SK-N-MC (cell line): ENCODE results near the gene TASP1.

Experiments
- DNase-seq: peaks from one replicate; pipeline ENCODE4 v3.0.0-alpha.2; 2011; ENCODE audit warnings: low read depth, low spot score
- H3K27ac ChIP-seq: fragments of 200-600 bp; sonication (generic); 2 replicates; pipeline ENCODE4 v1.5.1; 2016; ENCODE audit warnings: mixed run types
- H3K36me3 ChIP-seq: fragments of 200-600 bp; sonication (generic); 2 replicates; pipeline ENCODE4 v1.6.1; 2017; ENCODE audit warnings: antibody characterized with exemption, low read length, mixed read lengths; ENCODE audit not compliant: insufficient read depth
- H3K4me3 ChIP-seq: fragments of 200-600 bp; sonication (generic); 2 replicates; pipeline ENCODE4 v1.5.1; 2016
- H3K9ac ChIP-seq: fragments of 200-600 bp; sonication (generic); 2 replicates; pipeline ENCODE4 v1.8.0; 2017; ENCODE audit warnings: mixed run types, mixed read lengths; ENCODE audit not compliant: insufficient read length
- H3K9me3 ChIP-seq: fragments of 200-600 bp; sonication (generic); 2 replicates; pipeline ENCODE4 v1.6.1; 2017; ENCODE audit warnings: low read depth, mild to moderate bottlenecking, antibody characterized with exemption, low read length, moderate library complexity, mixed read lengths
- EZH2 ChIP-seq: fragments of 200-600 bp; sonication (generic); IDR thresholded peaks from one replicate; pipeline ENCODE4 v1.6.1; 2017; ENCODE audit warnings: antibody characterized with exemption
- FOXP2 ChIP-seq: optimal IDR thresholded peaks from 2 replicates; pipeline ENCODE3; 2011; ENCODE audit warnings: mild to moderate bottlenecking, moderate library complexity; ENCODE audit not compliant: insufficient read depth; ENCODE audit errors: extremely low read length, control extremely low read depth
- POLR2AphosphoS5 ChIP-seq: IDR thresholded peaks from 2 replicates; pipeline ENCODE4 v1.6.1; 2012; ENCODE audit warnings: mild to moderate bottlenecking, low read depth, low read length, borderline replicate concordance

Gene TASP1

DNA sequence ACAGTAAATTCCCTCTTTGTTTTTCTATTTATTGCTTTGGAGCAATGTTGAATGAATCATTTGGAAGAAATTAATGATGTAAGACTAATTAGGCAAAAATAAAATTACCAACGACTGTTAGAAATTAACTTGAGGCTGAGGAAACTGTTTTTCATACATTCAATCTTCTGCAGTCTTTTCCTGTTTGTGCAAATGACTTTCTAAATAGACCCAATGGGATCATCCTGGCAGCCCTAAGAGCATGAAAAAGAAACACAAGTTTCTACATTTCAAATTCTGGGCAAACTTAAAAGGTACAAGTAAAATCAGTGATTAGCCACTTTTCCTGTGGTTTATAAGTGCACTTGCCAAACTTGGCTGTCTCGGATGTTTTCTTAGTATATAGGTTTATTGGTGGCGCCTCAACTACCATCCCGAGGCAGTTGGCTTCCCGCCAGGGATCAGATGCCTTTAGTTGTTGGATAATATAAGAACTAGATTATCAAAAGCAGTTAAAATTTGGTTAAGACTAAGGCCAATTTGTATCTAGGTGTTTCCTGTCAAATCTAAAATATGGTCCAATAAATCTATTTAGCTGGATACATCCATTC is 236.5 kb downstream of the TASP1 start:
- no peak for TF ChIP-seq FOXP2
- peak; percentile 61; the same call in 1 of the 2 replicates for TF ChIP-seq POLR2AphosphoS5
- TF ChIP-seq EZH2, result no peak
- H3K36me3 ChIP-seq, result no peaks in the 10 kb centered on the region
- H3K27ac ChIP-seq, result no peak overlapping the region
- DNase-seq, result peak; percentile 87
- H3K4me3 ChIP-seq, result 0 out of 2 replicates have a peak overlapping the region, but pooled peaks have one; percentile 16
- H3K9me3 ChIP-seq, result no peaks in the 10 kb centered on the region
- no peak overlapping the region for H3K9ac ChIP-seq

DNA sequence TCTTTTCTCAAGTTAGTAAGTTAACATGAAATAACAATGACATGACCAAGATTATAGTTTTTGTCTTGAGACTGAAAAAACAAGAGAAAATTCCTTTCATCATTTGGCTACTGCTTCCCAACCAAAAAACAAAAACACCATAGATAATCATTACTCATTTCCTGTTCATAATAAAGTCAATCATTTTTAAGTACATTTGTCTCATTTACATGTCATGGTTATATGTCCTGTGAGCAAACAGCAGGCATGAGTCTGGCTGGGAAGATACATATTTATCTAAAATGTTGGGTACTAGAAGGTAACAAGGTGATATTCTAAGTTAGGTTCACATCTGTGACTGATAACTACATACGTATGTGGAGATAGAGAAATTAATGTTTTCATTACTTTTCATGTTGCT is 237.1 kb downstream of the TASP1 start:
- H3K27ac ChIP-seq, result no peak overlapping the region
- DNase-seq, result no peak
- no peak overlapping the region for H3K4me3 ChIP-seq
- H3K9me3 ChIP-seq, result no peaks in the 10 kb centered on the region
- H3K9ac ChIP-seq, result no peak overlapping the region
- TF ChIP-seq EZH2 (no peak), POLR2AphosphoS5 (no peak), FOXP2 (no peak)
- no peaks in the 10 kb centered on the region for H3K36me3 ChIP-seq

GRCh38 chr20:13400453-13400852 is 238.3 kb downstream of the TASP1 start:
- no peak overlapping the region for H3K9ac ChIP-seq
- TF ChIP-seq EZH2 (no peak), FOXP2 (no peak), POLR2AphosphoS5 (no peak)
- H3K4me3 ChIP-seq, result no peak overlapping the region
- no peak overlapping the region for H3K27ac ChIP-seq
- DNase-seq, result no peak
- H3K36me3 ChIP-seq, result no peaks in the 10 kb centered on the region
- H3K9me3 ChIP-seq, result no peaks in the 10 kb centered on the region

DNA sequence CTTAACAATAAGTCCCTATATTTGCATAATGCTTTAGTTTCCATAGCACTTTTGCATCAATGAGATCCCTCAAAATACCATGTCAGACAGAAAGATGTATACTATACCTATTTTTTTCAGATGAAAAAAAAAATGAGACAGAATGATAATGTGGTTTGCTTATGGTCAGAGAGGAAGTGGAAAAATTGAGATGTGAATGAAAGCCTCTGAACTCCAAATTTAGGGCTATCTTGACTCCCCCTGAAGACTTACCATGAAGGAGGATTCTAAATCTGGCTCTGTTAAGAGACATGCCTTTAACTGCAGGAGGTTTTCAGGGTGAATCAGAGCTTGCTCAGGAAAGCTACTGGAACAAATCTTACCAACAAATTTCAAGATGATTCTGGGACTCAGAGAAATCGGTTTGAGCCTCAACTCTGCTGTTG is 241.4 kb downstream of the TASP1 start:
- TF ChIP-seq EZH2, result no peak
- no peak for TF ChIP-seq POLR2AphosphoS5
- Histone ChIP-seq H3K9ac (no peak overlapping the region), H3K4me3 (no peak overlapping the region), H3K27ac (no peak overlapping the region), H3K9me3 (no peaks in the 10 kb centered on the region), H3K36me3 (no peaks in the 10 kb centered on the region)
- no peak for DNase-seq

DNA sequence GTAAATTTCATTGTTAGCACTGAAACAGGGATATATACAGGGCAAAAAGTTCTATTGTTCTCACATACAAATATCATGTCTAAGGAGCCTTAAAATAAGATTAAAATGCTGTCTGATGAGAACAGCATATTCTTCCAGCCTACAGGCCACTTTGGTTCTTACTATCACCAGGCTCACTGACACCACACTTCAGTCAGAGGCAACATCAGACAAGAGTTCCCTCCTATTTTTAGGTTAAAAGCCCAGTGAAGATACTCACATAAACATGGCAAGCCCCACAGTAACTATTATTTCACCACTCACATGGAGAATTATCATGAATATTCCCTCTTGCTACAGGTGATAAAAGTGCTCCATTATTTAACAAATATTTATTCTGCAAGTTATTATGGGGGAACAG is 241.9 kb downstream of the TASP1 start:
- no peak overlapping the region for H3K27ac ChIP-seq
- TF ChIP-seq EZH2 (no peak), POLR2AphosphoS5 (no peak), FOXP2 (no peak)

GRCh38 chr20:13396022-13396421 is 242.7 kb downstream of the TASP1 start:
- no peak overlapping the region for H3K27ac ChIP-seq
- TF ChIP-seq POLR2AphosphoS5 (no peak), EZH2 (no peak), FOXP2 (no peak)
- H3K9me3 ChIP-seq, result no peaks in the 10 kb centered on the region
- no peaks in the 10 kb centered on the region for H3K36me3 ChIP-seq
- no peak overlapping the region for H3K4me3 ChIP-seq
- no peak overlapping the region for H3K9ac ChIP-seq
- no peak for DNase-seq

More for the DNA sequence above, 241.9 kb downstream of the TASP1 start:
- H3K4me3 ChIP-seq, result no peak overlapping the region
- H3K36me3 ChIP-seq, result no peaks in the 10 kb centered on the region
- DNase-seq, result no peak
- H3K9me3 ChIP-seq, result no peaks in the 10 kb centered on the region
- H3K9ac ChIP-seq, result no peak overlapping the region

DNA sequence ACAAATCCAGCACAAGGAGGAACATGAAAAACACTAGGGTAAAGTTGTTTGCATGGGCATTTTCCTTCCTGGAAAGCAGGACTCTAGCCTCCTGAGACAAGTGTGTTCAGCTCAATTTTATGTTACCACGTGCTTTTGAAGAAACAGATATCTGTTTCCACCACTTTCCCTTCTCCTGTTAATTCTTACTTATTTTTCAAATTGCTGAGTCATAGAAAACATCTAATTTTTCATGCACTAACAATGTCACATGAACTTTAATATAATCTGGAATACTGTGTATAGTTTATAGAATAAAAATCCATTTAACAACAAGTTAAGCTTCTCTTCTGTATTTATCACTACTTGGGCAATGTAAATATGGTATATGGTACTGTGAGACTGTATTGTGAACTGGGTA is 243.5 kb downstream of the TASP1 start:
- no peak for TF ChIP-seq FOXP2
- TF ChIP-seq EZH2, result no peak
- no peak for TF ChIP-seq POLR2AphosphoS5
- Histone ChIP-seq H3K9ac (no peak overlapping the region), H3K4me3 (no peak overlapping the region), H3K36me3 (no peaks in the 10 kb centered on the region), H3K27ac (no peak overlapping the region), H3K9me3 (no peaks in the 10 kb centered on the region)
- no peak for DNase-seq

DNA sequence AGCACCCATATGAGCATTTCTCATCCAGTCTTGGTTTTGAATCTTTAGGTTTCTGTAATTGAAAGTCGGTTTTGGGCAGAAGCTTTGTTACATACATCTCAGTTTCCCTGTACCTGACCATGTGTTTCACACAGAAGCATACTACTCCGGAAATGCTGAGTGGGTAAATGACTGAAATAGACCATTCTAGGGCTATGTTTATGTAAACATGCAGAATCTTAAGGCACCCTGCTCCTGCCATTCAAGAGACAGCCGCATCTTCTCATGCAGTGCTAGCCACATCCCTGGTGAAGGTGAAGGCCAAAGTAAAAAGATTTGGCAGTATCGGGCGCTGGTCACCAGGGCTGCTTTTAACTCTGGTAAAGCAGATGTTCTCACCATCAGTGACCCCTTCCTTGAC is 246.3 kb downstream of the TASP1 start:
- no peak overlapping the region for H3K27ac ChIP-seq
- no peaks in the 10 kb centered on the region for H3K9me3 ChIP-seq
- no peak overlapping the region for H3K4me3 ChIP-seq
- H3K36me3 ChIP-seq, result 0 out of 2 replicates have a peak, but pooled peaks cover 2% of the 10 kb centered on the region
- no peak for DNase-seq
- TF ChIP-seq EZH2, result no peak
- TF ChIP-seq POLR2AphosphoS5, result no peak
- no peak for TF ChIP-seq FOXP2
- no peak overlapping the region for H3K9ac ChIP-seq

DNA sequence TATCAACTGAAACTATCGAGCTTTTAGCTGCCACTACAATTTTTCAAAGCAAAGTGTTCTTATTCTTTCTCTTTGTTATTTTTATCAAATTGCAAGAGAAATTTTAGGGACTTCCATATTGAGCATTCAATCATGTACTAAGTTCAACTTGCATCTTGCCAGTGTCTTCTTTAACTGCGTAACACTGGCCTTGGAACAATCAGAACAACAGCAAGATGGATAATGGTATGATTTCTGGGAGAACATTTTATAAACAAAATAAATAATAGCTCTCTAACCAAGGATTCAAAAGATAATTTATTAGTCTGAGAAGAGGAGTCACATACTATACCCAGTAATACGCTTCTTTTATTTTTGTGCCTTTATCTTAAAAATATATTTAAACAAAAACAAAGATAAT is 249.6 kb downstream of the TASP1 start:
- Histone ChIP-seq H3K9me3 (no peaks in the 10 kb centered on the region), H3K9ac (no peak overlapping the region), H3K36me3 (0 out of 2 replicates have a peak, but pooled peaks cover 2% of the 10 kb centered on the region), H3K27ac (no peak overlapping the region), H3K4me3 (no peak overlapping the region)
- TF ChIP-seq POLR2AphosphoS5, result no peak
- TF ChIP-seq FOXP2, result no peak
- no peak for TF ChIP-seq EZH2
- no peak for DNase-seq
